Activated CD8-positive, alpha-beta memory T cell treated with anti-CD3 and anti-CD28 coated beads, Interleukin-2, amount 50 U/mL, for 1 hour (primary cell): ENCODE measurements around the gene ATP6V0B.

ENCODE experiments used
- DNase-seq: peaks from one replicate; pipeline ENCODE4 v3.0.0-alpha.2; 2020; ENCODE audit errors: extremely low read depth

Gene ATP6V0B

GRCh38 chr1:43969746-43970466 is 4.9 kb upstream of the ATP6V0B start, which contains the start of gene DPH2:
Gene DPH2 (plus strand): TSS chr1:43970010. CDS start chr1:43970176, 166 bp downstream.
- DNase-seq = peak; percentile 90

GRCh38 chr1:43970502-43970901 is 4.3 kb upstream of the ATP6V0B start:
- DNase-seq = no peak

- DNase-seq = no peak
Measured at GRCh38 chr1:43970911-43971310, 3.8 kb upstream of the ATP6V0B start.

- no peak for DNase-seq
Measured at GRCh38 chr1:43971336-43971980, 3.3 kb upstream of the ATP6V0B start.

- no peak for DNase-seq
Measured at GRCh38 chr1:43973981-43974442, 748 bp upstream of the ATP6V0B start.

- DNase-seq = no peak
Measured at GRCh38 chr1:43975249-43975961, 645 bp downstream of the ATP6V0B start.

GRCh38 chr1:43976045-43976444 is 1.3 kb downstream of the ATP6V0B start:
- DNase-seq = no peak

GRCh38 chr1:43976890-43977289 is 2.1 kb downstream of the ATP6V0B start:
- no peak for DNase-seq

GRCh38 chr1:43977376-43978263 is 2.9 kb downstream of the ATP6V0B start:
- no peak for DNase-seq

- no peak for DNase-seq
Measured at GRCh38 chr1:43978264-43978550, 3.4 kb downstream of the ATP6V0B start.

- DNase-seq = no peak
Measured at GRCh38 chr1:43978551-43979260, 3.9 kb downstream of the ATP6V0B start, which contains the start of gene B4GALT2. Gene B4GALT2 (plus strand): TSS chr1:43979210. CDS start chr1:43981161, 1,951 bp downstream.

GRCh38 chr1:43979261-43979527 is 4.4 kb downstream of the ATP6V0B start:
- no peak for DNase-seq

GRCh38 chr1:43979528-43980254 is 4.9 kb downstream of the ATP6V0B start:
- no peak for DNase-seq

GRCh38 chr1:43980255-43981134 is 5.7 kb downstream of the ATP6V0B start:
- no peak for DNase-seq

- no peak for DNase-seq
Measured at GRCh38 chr1:43981135-43981491, 6.4 kb downstream of the ATP6V0B start.

- DNase-seq = no peak
Measured at GRCh38 chr1:43981636-43982035, 6.9 kb downstream of the ATP6V0B start.

- DNase-seq = no peak
Measured at GRCh38 chr1:43982241-43982640, 7.5 kb downstream of the ATP6V0B start.

GRCh38 chr1:43982808-43983207 is 8.0 kb downstream of the ATP6V0B start:
- DNase-seq = no peak

- DNase-seq = no peak
Measured at GRCh38 chr1:43983253-43983899, 8.6 kb downstream of the ATP6V0B start.
